OCI-LY7 (cell line): ENCODE measurements around the gene MICAL3.

Experiments
- EZH2phosphoT487 ChIP-seq: fragments of 200-600 bp; sonication (generic); IDR thresholded peaks from 2 replicates; pipeline ENCODE4 v1.6.1; 2018; ENCODE audit warnings: low read depth, borderline replicate concordance, mild to moderate bottlenecking, mixed run types, antibody characterized with exemption, low read length, moderate library complexity, mixed read lengths
- TF ChIP-seq, protein P1 (sequence below): fragments of 200-600 bp; sonication (generic); conservative IDR thresholded peaks from 2 replicates; pipeline ENCODE4 v1.5.1; 2014; ENCODE audit warnings: mild to moderate bottlenecking, antibody characterized with exemption, low read length, moderate library complexity, mixed read lengths

DNA sequence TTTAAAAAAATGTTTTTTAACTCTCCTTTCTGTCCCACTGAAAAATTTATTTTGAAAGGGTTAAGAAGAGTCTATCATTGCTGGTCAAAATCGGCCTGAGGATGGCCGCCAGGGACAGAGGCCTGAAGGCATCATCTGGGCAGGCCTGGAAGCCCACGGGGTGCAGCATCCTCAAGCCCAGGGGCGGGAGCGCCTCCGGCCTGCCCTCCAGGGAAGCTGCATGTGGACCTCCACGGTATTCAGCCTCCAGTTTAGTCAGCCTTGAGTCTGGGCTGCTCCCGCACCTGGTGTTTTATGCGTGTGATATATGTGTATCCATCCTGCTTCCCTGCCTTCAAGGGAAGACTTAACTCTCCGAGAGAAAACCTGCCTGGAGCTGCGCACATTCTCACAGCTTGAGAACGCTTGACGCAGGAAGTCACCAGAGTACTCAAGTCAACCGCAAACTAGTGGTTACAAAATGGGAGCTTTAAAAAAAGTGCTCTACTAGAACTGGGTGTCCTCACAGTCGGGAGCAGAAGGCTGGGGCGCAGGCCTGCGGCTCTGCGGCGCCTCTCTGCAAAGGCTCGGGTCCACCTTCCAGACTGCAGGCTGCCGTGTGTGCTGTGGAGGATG, 236.5 kb downstream of the MICAL3 start:
- TF ChIP-seq, protein P1, sequence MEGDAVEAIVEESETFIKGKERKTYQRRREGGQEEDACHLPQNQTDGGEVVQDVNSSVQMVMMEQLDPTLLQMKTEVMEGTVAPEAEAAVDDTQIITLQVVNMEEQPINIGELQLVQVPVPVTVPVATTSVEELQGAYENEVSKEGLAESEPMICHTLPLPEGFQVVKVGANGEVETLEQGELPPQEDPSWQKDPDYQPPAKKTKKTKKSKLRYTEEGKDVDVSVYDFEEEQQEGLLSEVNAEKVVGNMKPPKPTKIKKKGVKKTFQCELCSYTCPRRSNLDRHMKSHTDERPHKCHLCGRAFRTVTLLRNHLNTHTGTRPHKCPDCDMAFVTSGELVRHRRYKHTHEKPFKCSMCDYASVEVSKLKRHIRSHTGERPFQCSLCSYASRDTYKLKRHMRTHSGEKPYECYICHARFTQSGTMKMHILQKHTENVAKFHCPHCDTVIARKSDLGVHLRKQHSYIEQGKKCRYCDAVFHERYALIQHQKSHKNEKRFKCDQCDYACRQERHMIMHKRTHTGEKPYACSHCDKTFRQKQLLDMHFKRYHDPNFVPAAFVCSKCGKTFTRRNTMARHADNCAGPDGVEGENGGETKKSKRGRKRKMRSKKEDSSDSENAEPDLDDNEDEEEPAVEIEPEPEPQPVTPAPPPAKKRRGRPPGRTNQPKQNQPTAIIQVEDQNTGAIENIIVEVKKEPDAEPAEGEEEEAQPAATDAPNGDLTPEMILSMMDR = no peak
- no peak for TF ChIP-seq EZH2phosphoT487
